ENCODE data around the gene BOK.

- no peak for TF ChIP-seq POLR2A (IDR thresholded peaks at IDR 0.05)
- no peak for TF ChIP-seq CTCF (IDR thresholded peaks at IDR 0.05)
These were observed 52.5 kb downstream of the BOK start for GRCh38 chr2:241611062-241611461.

Data from body of pancreas (tissue), 4 donors.